Neural cell (in vitro differentiated cells): ENCODE measurements around the gene HPSE2. TPM values are rescaled to one million over a fixed set of nuclear protein-coding genes. Genes with fewer than 3 reads are reported as not detected.

ENCODE experiments used
- H2AFZ ChIP-seq: fragments of 200-600, 300-800 bp; sonication (generic), shearing (Covaris generic); 2 replicates; pipeline ENCODE4 v1.6.0; 2014; ENCODE audit warnings: low read depth, mild to moderate bottlenecking, antibody characterized with exemption, low read length, moderate library complexity
- H3F3A ChIP-seq: fragments of 200-600 bp; shearing (Covaris generic); 2 replicates; pipeline ENCODE4 v1.6.1; 2016; ENCODE audit warnings: mild to moderate bottlenecking, moderate library complexity, mixed read lengths, antibody characterized with exemption, low read length; ENCODE audit not compliant: insufficient read depth, poor library complexity, severe bottlenecking
- H3K27ac ChIP-seq: fragments of 200-600, 300-800 bp; sonication (generic), shearing (Covaris generic); 2 replicates; pipeline ENCODE4 v1.5.1; 2014; ENCODE audit warnings: mild to moderate bottlenecking, low read length, moderate library complexity
- H3K27me3 ChIP-seq: fragments of 300-800, 200-600 bp; sonication (generic), shearing (Covaris generic); 2 replicates; pipeline ENCODE4 v1.6.0; 2014; ENCODE audit warnings: mild to moderate bottlenecking, low read depth, low read length, moderate library complexity; ENCODE audit not compliant: insufficient read depth
- H3K36me3 ChIP-seq: fragments of 300-800, 200-600 bp; sonication (generic), shearing (Covaris generic); 2 replicates; pipeline ENCODE4 v1.5.1; 2014; ENCODE audit warnings: mild to moderate bottlenecking, antibody characterized with exemption, low read length, moderate library complexity; ENCODE audit not compliant: insufficient read depth
- H3K4me2 ChIP-seq: fragments of 300-800, 200-600 bp; sonication (generic), shearing (Covaris generic); 2 replicates; pipeline ENCODE4 v1.6.0; 2014; ENCODE audit warnings: mild to moderate bottlenecking, low read length
- H3K4me3 ChIP-seq: fragments of 300-800, 200-600 bp; sonication (generic), shearing (Covaris generic); 2 replicates; pipeline ENCODE4 v1.5.1; 2014; ENCODE audit warnings: mild to moderate bottlenecking, low read length, moderate library complexity
- H3K79me2 ChIP-seq: fragments of 200-600 bp; shearing (Covaris generic); replicated peaks from 2 replicates; pipeline ENCODE4 v1.6.0; 2014; ENCODE audit warnings: mild to moderate bottlenecking, low read length, moderate library complexity; ENCODE audit not compliant: insufficient read depth
- H3K9ac ChIP-seq: fragments of 300-800, 200-600 bp; sonication (generic), shearing (Covaris generic); 2 replicates; pipeline ENCODE4 v1.6.1; 2016; ENCODE audit warnings: mild to moderate bottlenecking, low read length, mixed read lengths
- H3K9me2 ChIP-seq: fragments of 200-600 bp; shearing (Covaris generic); 2 replicates; pipeline ENCODE4 v1.6.1; 2016; ENCODE audit warnings: mild to moderate bottlenecking, low read length, mixed read lengths; ENCODE audit not compliant: insufficient read depth
- H3K9me3 ChIP-seq: fragments of 200-600, 300-800 bp; sonication (generic), shearing (Covaris generic); 2 replicates; pipeline ENCODE4 v1.6.1; 2016; ENCODE audit warnings: mild to moderate bottlenecking, mixed run types, low read length, moderate library complexity, mixed read lengths
- H4K20me1 ChIP-seq: fragments of 200-600 bp; shearing (Covaris generic); 2 replicates; pipeline ENCODE4 v1.6.1; 2016; ENCODE audit warnings: mild to moderate bottlenecking, mixed run types; ENCODE audit not compliant: insufficient read depth
- CTCF ChIP-seq: fragments of 450-650 bp; IDR thresholded peaks from 2 replicates; pipeline ENCODE4 v1.5.1; 2014; ENCODE audit warnings: antibody characterized with exemption, mild to moderate bottlenecking, moderate library complexity; ENCODE audit not compliant: poor library complexity, severe bottlenecking
- EP300 ChIP-seq: fragments of 450-650 bp; conservative IDR thresholded peaks from 2 replicates; pipeline ENCODE4 v1.6.1; 2014; ENCODE audit warnings: antibody characterized with exemption, mild to moderate bottlenecking, moderate library complexity; ENCODE audit not compliant: poor library complexity, severe bottlenecking
- EZH2 ChIP-seq: fragments of 200-600, 300-800 bp; shearing (Covaris generic), sonication (generic); IDR thresholded peaks from 2 replicates; pipeline ENCODE4 v1.6.1; 2014; ENCODE audit warnings: antibody characterized with exemption, low read length, borderline replicate concordance, mild to moderate bottlenecking; ENCODE audit not compliant: insufficient read depth, poor library complexity, severe bottlenecking
- MXI1 ChIP-seq: fragments of 450-650 bp; conservative IDR thresholded peaks from 2 replicates; pipeline ENCODE4 v1.6.1; 2014; ENCODE audit warnings: antibody characterized with exemption, mild to moderate bottlenecking; ENCODE audit not compliant: poor library complexity, severe bottlenecking
- POLR2AphosphoS5 ChIP-seq: IDR thresholded peaks from 2 replicates; pipeline ENCODE4 v1.6.1; 2012
- RAD21 ChIP-seq: fragments of 450-650 bp; conservative IDR thresholded peaks from 2 replicates; pipeline ENCODE4 v1.6.1; 2014; ENCODE audit warnings: antibody characterized with exemption, mild to moderate bottlenecking, moderate library complexity
- REST ChIP-seq: IDR thresholded peaks from 2 replicates; pipeline ENCODE4 v1.6.1; 2012; ENCODE audit warnings: borderline replicate concordance
- SMC3 ChIP-seq: fragments of 450-650 bp; conservative IDR thresholded peaks from 2 replicates; pipeline ENCODE4 v1.6.1; 2014; ENCODE audit warnings: antibody characterized with exemption, mild to moderate bottlenecking, moderate library complexity; ENCODE audit not compliant: poor library complexity
- TAF1 ChIP-seq: IDR thresholded peaks from 2 replicates; pipeline ENCODE4 v1.6.1; 2012; ENCODE audit warnings: low read depth
- polyA plus RNA-seq: library from polyadenylated mRNA; depleted of rRNA; stranded (reverse); fragments of >200 nt; gene quantifications from 2 replicates; pipeline ENCODE4 v1.2.3, GENCODE V29; 2014

HPSE2 gene
- polyA plus RNA-seq, 1 donor from 2014 or later, result not detected

DNA sequence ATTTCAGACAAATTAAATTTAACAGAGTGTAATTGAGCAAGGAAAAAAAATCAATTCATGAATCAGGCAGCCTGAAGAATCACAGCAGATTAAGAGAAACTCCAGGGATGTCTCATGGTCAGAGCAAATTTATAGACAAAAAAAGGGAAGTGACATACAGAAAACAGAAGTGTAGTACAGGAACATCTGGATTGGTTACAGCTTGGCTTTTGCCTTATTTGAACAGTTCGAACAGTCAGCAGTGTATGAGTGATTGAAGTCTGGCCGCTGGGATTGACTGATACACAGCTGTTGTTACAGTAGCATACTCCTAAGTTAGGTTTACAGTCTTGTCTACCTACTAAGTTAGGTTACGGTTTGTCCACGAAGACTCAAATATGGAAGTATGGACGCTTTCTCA is 255.3 kb downstream of the HPSE2 start:
- no peaks in the 10 kb centered on the region for H4K20me1 ChIP-seq
- no peaks in the 10 kb centered on the region for H3F3A ChIP-seq
- H3K9me3 ChIP-seq, result no peaks in the 10 kb centered on the region
- H3K27me3 ChIP-seq, result no peaks in the 10 kb centered on the region
- no peak overlapping the region for H3K9ac ChIP-seq
- TF ChIP-seq REST (no peak), SMC3 (no peak), POLR2AphosphoS5 (no peak), EZH2 (no peak), MXI1 (no peak), EP300 (no peak), CTCF (no peak), TAF1 (no peak), RAD21 (no peak)
- H3K36me3 ChIP-seq, result no peaks in the 10 kb centered on the region
- no peak overlapping the region for H3K4me2 ChIP-seq
- H2AFZ ChIP-seq, result no peak overlapping the region
- H3K27ac ChIP-seq, result no peak overlapping the region
- H3K9me2 ChIP-seq, result no peaks in the 10 kb centered on the region
- H3K4me3 ChIP-seq, result no peak overlapping the region
- no peaks in the 10 kb centered on the region for H3K79me2 ChIP-seq

DNA sequence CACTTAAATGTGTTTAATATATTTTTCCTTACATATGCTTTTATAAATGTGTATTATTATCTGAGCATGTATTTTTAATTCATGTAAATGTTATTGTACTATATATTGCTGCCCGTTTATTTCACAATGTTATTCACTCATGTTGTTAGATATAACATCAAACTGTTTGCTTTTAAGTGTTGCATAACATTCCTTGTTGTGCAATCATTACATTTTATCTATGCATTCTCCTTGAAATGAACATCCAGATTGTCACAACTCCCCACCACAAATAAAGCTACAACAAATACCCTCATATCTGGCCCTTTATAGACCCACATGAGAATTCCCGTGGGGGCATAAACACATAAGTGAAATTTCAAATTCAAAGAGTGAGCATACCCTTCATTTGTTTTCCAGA is 264.2 kb downstream of the HPSE2 start:
- Histone ChIP-seq H2AFZ (no peak overlapping the region), H3K36me3 (no peaks in the 10 kb centered on the region), H3K4me3 (no peak overlapping the region), H3K9me2 (no peaks in the 10 kb centered on the region), H3K79me2 (no peaks in the 10 kb centered on the region), H3K4me2 (no peak overlapping the region), H3K27me3 (no peaks in the 10 kb centered on the region), H3K9me3 (no peaks in the 10 kb centered on the region), H3K27ac (no peak overlapping the region), H3K9ac (no peak overlapping the region), H3F3A (no peaks in the 10 kb centered on the region), H4K20me1 (no peaks in the 10 kb centered on the region)
- TF ChIP-seq POLR2AphosphoS5, result no peak
- no peak for TF ChIP-seq CTCF
- no peak for TF ChIP-seq EP300
- no peak for TF ChIP-seq REST
- TF ChIP-seq RAD21, result no peak
- no peak for TF ChIP-seq SMC3
- TF ChIP-seq TAF1, result no peak
- TF ChIP-seq EZH2, result no peak
- no peak for TF ChIP-seq MXI1
